ENCODE data around the gene HMMR. TPM values are rescaled to one million over a fixed set of nuclear protein-coding genes. Genes with fewer than 3 reads are reported as not detected.

Gene HMMR
- total RNA-seq, 1 experiment from 2014 or later: 54.9 TPM

- ATAC-seq (no peak), DNase-seq (ENCODE audit: low read depth, low spot score) (no peak)
- BruUV-seq (replicated peaks): no TSS peak
- Histone ChIP-seq H3K9me2 (ENCODE audit: insufficient read depth) (no peaks in the 10 kb centered on the region), H4K20me1 (ENCODE audit: insufficient read depth) (no peaks in the 10 kb centered on the region), H3K9ac (ENCODE audit: low read length) (peak overlapping the region; percentile 97), H3K27me3 (ENCODE audit: insufficient read depth, low read length) (no peaks in the 10 kb centered on the region), H3K9me3 (ENCODE audit: control insufficient read depth in 1 of 2, insufficient read depth in 1 of 2, low read depth in 1 of 2, low read length in 2 of 2) (no peaks in the 10 kb centered on the region), H3K4me3 (replicated peaks in 1 of 2; ENCODE audit: low read depth in 1 of 2, low read length in 2 of 2) (peak overlapping the region; percentile 79 to 88), H3K4me2 (ENCODE audit: low read length) (peak overlapping the region; percentile 77), H3K36me3 (ENCODE audit: control insufficient read depth in 1 of 2, insufficient read depth in 2 of 2, low read length in 2 of 2) (peaks cover 8 to 10% of the 10 kb centered on the region in 2 experiments), H3K4me1 (ENCODE audit: control insufficient read depth in 1 of 2, insufficient read depth in 2 of 2, low read length in 2 of 2) (peaks cover 7 to 25% of the 10 kb centered on the region in 2 experiments; a peak in 3 of 4 replicates), H2AFZ (ENCODE audit: low read depth, low read length, poor library complexity, severe bottlenecking) (no peak overlapping the region), H3K27ac (ENCODE audit: low read depth, low read length) (peak overlapping the region; percentile 81; the same call in 1 of the 2 replicates), H3K79me2 (ENCODE audit: insufficient read depth, low read length) (peaks cover 82% of the 10 kb centered on the region)
- TF ChIP-seq ZNF274 (IDR thresholded peaks at IDR 0.05; ENCODE audit: low read depth, low read length): no peak
- no peak for TF ChIP-seq SP1 (IDR thresholded peaks at IDR 0.05; ENCODE audit: low read depth)
- no peak for TF ChIP-seq EZH2phosphoT487 (IDR thresholded peaks at IDR 0.05; ENCODE audit: borderline replicate concordance)
- TF ChIP-seq POLR2A (IDR thresholded peaks at IDR 0.05; ENCODE audit: borderline replicate concordance, extremely low read depth, insufficient read depth, insufficient read length): no peak
- TF ChIP-seq TCF7L2 (IDR thresholded peaks at IDR 0.05; ENCODE audit: borderline replicate concordance, extremely low read depth, insufficient read depth, insufficient read length): no peak
- no peak for TF ChIP-seq JUND (IDR thresholded peaks at IDR 0.05)
- no peak for TF ChIP-seq EGR1 (IDR thresholded peaks at IDR 0.05; ENCODE audit: low read depth)
- TF ChIP-seq SIN3A (IDR thresholded peaks at IDR 0.05; ENCODE audit: low read depth): no peak
- TF ChIP-seq CBX3 (IDR thresholded peaks at IDR 0.05; ENCODE audit: low read depth): no peak
- no peak for TF ChIP-seq REST (IDR thresholded peaks at IDR 0.05; ENCODE audit: low read depth)
- intact Hi-C loops (cut with micrococcal nuclease): no loop called here
- CTCF ChIA-PET: interaction anchor here (2.2 kb wide), 1 partner anchor 50 kb away, joined by 6 read pairs; no protein-coding TSS in a partner anchor
- POLR2A ChIA-PET: interaction anchor here (5.0 kb wide), 1 partner anchor 20 kb away, joined by 34 read pairs; the partner anchor contains the start of gene CCNG1
- RAD21 ChIA-PET (ENCODE audit: low non-redundant PET in 1 of 2, low total read pairs in 2 of 2, uncharacterized antibody in 2 of 2, unreplicated experiment in 2 of 2): no interaction called here
These were observed 1.6 kb upstream of the HMMR start for GRCh38 chr5:163458778-163459385.
